Panc1 (cell line): ENCODE data around the gene ERN2. TPM values are rescaled to one million over a fixed set of nuclear protein-coding genes. Genes with fewer than 3 reads are reported as not detected.
"Not testable (repeated sequence)": the region's sequence is repeated elsewhere in the genome, so short reads cannot be mapped to it uniquely, and the experiment has no call there.

ENCODE experiments used
- ATAC-seq: fragments of 200-7000 bp; cut with Tn5 transposase; 2 replicates; pipeline ENCODE4 v1.9.1; 2020; ENCODE audit warnings: mild to moderate bottlenecking, moderate library complexity
- BruUV-seq: library from RNA; stranded (reverse); fragments of 400-500 nt; replicated peaks from 2 replicates; lab custom pipeline; 2021; lab: Mats Ljungman, UMichigan
- CTCF ChIA-PET: fragments of 300-600 bp; sonication (Branson Sonifier 250); formaldehyde crosslinking; loops from one replicate; lab custom pipeline; 2022; ENCODE audit warnings: antibody characterized with exemption; lab: Charles Lee
- POLR2A ChIA-PET: fragments of 300-600 bp; sonication (Branson Sonifier 250); formaldehyde crosslinking; loops from one replicate; lab custom pipeline; 2022; ENCODE audit warnings: antibody characterized with exemption; lab: Charles Lee
- DNase-seq: peaks from one replicate; pipeline ENCODE4 v3.0.0-alpha.2; 2010; ENCODE audit warnings: low read depth, low spot score
- H3K27ac ChIP-seq: 2 replicates; pipeline ENCODE4 v1.5.1; 2011; ENCODE audit warnings: mild to moderate bottlenecking, low read length, inconsistent platforms
- H3K27me3 ChIP-seq: fragments of 200-500 bp; sonication (Bioruptor generic); 2 replicates; pipeline ENCODE4 v1.6.0; 2014; ENCODE audit warnings: low read length, inconsistent platforms; ENCODE audit not compliant: control insufficient read depth, insufficient read depth
- H3K36me3 ChIP-seq: fragments of 200-500 bp; sonication (Bioruptor generic); 2 replicates; pipeline ENCODE4 v1.5.1; 2014; ENCODE audit warnings: inconsistent platforms, mild to moderate bottlenecking, low read length, moderate library complexity; ENCODE audit not compliant: control insufficient read depth, insufficient read depth
- H3K4me1 ChIP-seq: 2 replicates; pipeline ENCODE4 v1.5.1; 2011; ENCODE audit warnings: inconsistent platforms, mild to moderate bottlenecking, low read length, moderate library complexity; ENCODE audit not compliant: control insufficient read depth, insufficient read depth
- H3K4me3 ChIP-seq, 2 experiments: 2 replicates each; pipeline ENCODE4 v1.5.1; 2011 to 2012; ENCODE audit warnings: low read depth in 2 of 2, low read length in 2 of 2, mild to moderate bottlenecking in 2 of 2, inconsistent platforms in 1 of 2, moderate library complexity in 1 of 2
- H3K9me3 ChIP-seq: fragments of 200-500 bp; sonication (Bioruptor generic); 2 replicates; pipeline ENCODE4 v1.5.1; 2014; ENCODE audit warnings: low read depth, mild to moderate bottlenecking, inconsistent platforms, low read length, moderate library complexity; ENCODE audit not compliant: control insufficient read depth, insufficient read depth
- CTCF ChIP-seq: fragments of 450-650 bp; IDR thresholded peaks from 2 replicates; pipeline ENCODE4 v1.5.1; 2017; ENCODE audit warnings: mild to moderate bottlenecking
- REST ChIP-seq, 2 experiments: IDR thresholded peaks; 2 replicates each; pipeline ENCODE4 v1.6.1; 2011 to 2012; ENCODE audit warnings: low read depth in 2 of 2, control low read depth in 1 of 2, low read length in 1 of 2, mild to moderate bottlenecking in 1 of 2, moderate library complexity in 1 of 2; ENCODE audit not compliant: insufficient read depth in 1 of 2
- SIN3A ChIP-seq: IDR thresholded peaks from 2 replicates; pipeline ENCODE4 v1.6.1; 2012; ENCODE audit warnings: low read depth, mild to moderate bottlenecking, low read length, moderate library complexity, borderline replicate concordance; ENCODE audit not compliant: insufficient read depth
- TCF7L2 ChIP-seq: IDR thresholded peaks from 2 replicates; pipeline ENCODE4 v1.6.1; 2011; ENCODE audit warnings: mild to moderate bottlenecking, low read depth, low read length, inconsistent platforms
- in situ Hi-C: cut with HindIII; loops from 2 replicates; pipeline ENCODE4 v1.10.0; 2016; ENCODE audit warnings: low sequenced_read_pairs, low pct_unique_long_range_greater_than_20kb
- intact Hi-C: fragments of 100-400 bp; cut with micrococcal nuclease; formaldehyde crosslinking; loops from one replicate; pipeline ENCODE4 v1.10.0; 2022; ENCODE audit not compliant: unreplicated experiment
- total RNA-seq: library from RNA; stranded (reverse); gene quantifications from one replicate; pipeline ENCODE4 v1.2.1, GENCODE V29; 2021; ENCODE audit not compliant: unreplicated experiment

ERN2 gene
- total RNA-seq, 1 experiment from 2014 or later = not detected

- Histone ChIP-seq H3K4me1 (no peaks in the 10 kb centered on the region), H3K27ac (no peak overlapping the region), H3K4me3 (no peak overlapping the region), H3K36me3 (no peaks in the 10 kb centered on the region), H3K27me3 (peaks cover 11% of the 10 kb centered on the region; the same call in 1 of the 2 replicates), H3K9me3 (no peaks in the 10 kb centered on the region)
- CTCF ChIA-PET = no interaction called here
- TF ChIP-seq SIN3A = no peak
- TF ChIP-seq CTCF = 0 out of 2 replicates have a peak, but pooled peaks have one; percentile 17
- intact Hi-C loops = no loop called here
- POLR2A ChIA-PET = no interaction called here
- DNase-seq = no peak
- in situ Hi-C loops = no loop called here
- no peak for ATAC-seq
- no TSS peak for BruUV-seq
Measured at GRCh38 chr16:23742766-23743165, 29.7 kb upstream of the ERN2 start.

GRCh38 chr16:23741675-23742303 is 28.8 kb upstream of the ERN2 start:
- Histone ChIP-seq H3K27ac (no peak overlapping the region), H3K4me3 (no peak overlapping the region), H3K36me3 (no peaks in the 10 kb centered on the region), H3K4me1 (no peaks in the 10 kb centered on the region), H3K9me3 (no peaks in the 10 kb centered on the region), H3K27me3 (peaks cover 11% of the 10 kb centered on the region; the same call in 1 of the 2 replicates)
- DNase-seq (no peak), ATAC-seq (no peak)
- no TSS peak for BruUV-seq
- no peak for TF ChIP-seq TCF7L2
- CTCF ChIA-PET = no interaction called here
- in situ Hi-C loops (no loop called here), intact Hi-C loops (no loop called here)
- POLR2A ChIA-PET = no interaction called here

GRCh38 chr16:23739516-23739915 is 26.5 kb upstream of the ERN2 start:
- Histone ChIP-seq H3K27ac (no peak overlapping the region), H3K27me3 (peaks cover 11% of the 10 kb centered on the region; the same call in 1 of the 2 replicates), H3K9me3 (no peaks in the 10 kb centered on the region), H3K4me3 (no peak overlapping the region), H3K4me1 (no peaks in the 10 kb centered on the region), H3K36me3 (no peaks in the 10 kb centered on the region)
- ChIA-PET POLR2A (no interaction called here), CTCF (no interaction called here)
- in situ Hi-C loops (no loop called here), intact Hi-C loops (loop anchor here (5.0 kb wide), 1 partner anchor 273 kb away; no protein-coding TSS in a partner anchor)
- TF ChIP-seq CTCF (no peak), SIN3A (no peak), TCF7L2 (no peak), REST (IDR thresholded peaks at IDR 0.05; ENCODE audit: insufficient read depth in 1 of 2, low read depth in 2 of 2, low read length in 1 of 2) (no peak)
- DNase-seq = no peak
- BruUV-seq = no TSS peak
- ATAC-seq = no peak

- H3K27ac ChIP-seq, in situ Hi-C loops, CTCF ChIA-PET, DNase-seq, H3K9me3 ChIP-seq, ATAC-seq, H3K4me1 ChIP-seq, H3K4me3 ChIP-seq, BruUV-seq, POLR2A ChIA-PET, H3K36me3 ChIP-seq: not testable (repeated sequence)
- intact Hi-C loops = loop anchor here (5.0 kb wide), 1 partner anchor 275 kb away; no protein-coding TSS in a partner anchor
- peaks cover 11% of the 10 kb centered on the region; the same call in 1 of the 2 replicates for H3K27me3 ChIP-seq
Measured at GRCh38 chr16:23737423-23738028, 24.5 kb upstream of the ERN2 start.
